Keratinocyte (primary cell): ENCODE data around the gene SEPTIN6.

Experiments used
- EZH2 ChIP-seq: IDR thresholded peaks from one replicate; pipeline ENCODE4 v1.6.1; 2012; ENCODE audit warnings: inconsistent platforms, mild to moderate bottlenecking, low read length, moderate library complexity
- TF ChIP-seq, protein P1 (sequence below), 3 experiments: IDR thresholded peaks in 1 of 3; conservative IDR thresholded peaks in 1 of 3; optimal IDR thresholded peaks in 1 of 3; 2 replicates in 2 of 3; 3 replicates in 1 of 3; pipeline versions ENCODE3 to v1.5.1; 2011; ENCODE audit warnings: low read length in 3 of 3, mild to moderate bottlenecking in 3 of 3, moderate library complexity in 2 of 3, control low read depth in 1 of 3, inconsistent platforms in 1 of 3; ENCODE audit not compliant: insufficient read depth in 2 of 3; ENCODE audit errors: extremely low read depth in 1 of 3

DNA sequence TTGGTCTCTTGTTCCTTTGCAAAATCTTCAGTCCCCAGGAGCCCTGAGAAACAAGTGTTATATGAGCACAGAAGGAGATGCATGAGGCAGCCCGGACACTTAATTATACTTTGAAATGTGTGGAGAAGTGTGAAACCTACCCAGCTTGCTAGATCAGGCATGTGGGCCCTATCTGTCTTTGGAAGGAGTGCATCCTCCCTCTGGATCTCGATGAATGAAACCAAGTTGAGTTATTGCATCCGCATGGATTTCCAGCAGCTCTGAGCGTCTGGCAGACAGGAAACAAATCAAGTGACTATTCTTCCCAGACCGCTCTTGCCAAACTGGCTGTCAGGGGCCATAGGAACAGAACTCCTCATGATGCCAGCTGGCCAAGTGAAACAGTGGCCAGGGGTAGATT lies 45.8 kb upstream of the SEPTIN6 start:
- TF ChIP-seq, protein P1, sequence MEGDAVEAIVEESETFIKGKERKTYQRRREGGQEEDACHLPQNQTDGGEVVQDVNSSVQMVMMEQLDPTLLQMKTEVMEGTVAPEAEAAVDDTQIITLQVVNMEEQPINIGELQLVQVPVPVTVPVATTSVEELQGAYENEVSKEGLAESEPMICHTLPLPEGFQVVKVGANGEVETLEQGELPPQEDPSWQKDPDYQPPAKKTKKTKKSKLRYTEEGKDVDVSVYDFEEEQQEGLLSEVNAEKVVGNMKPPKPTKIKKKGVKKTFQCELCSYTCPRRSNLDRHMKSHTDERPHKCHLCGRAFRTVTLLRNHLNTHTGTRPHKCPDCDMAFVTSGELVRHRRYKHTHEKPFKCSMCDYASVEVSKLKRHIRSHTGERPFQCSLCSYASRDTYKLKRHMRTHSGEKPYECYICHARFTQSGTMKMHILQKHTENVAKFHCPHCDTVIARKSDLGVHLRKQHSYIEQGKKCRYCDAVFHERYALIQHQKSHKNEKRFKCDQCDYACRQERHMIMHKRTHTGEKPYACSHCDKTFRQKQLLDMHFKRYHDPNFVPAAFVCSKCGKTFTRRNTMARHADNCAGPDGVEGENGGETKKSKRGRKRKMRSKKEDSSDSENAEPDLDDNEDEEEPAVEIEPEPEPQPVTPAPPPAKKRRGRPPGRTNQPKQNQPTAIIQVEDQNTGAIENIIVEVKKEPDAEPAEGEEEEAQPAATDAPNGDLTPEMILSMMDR (optimal IDR thresholded peaks at IDR 0.05 in 1 of 3, IDR thresholded peaks at IDR 0.05 in 1 of 3, conservative IDR thresholded peaks at IDR 0.05 in 1 of 3; ENCODE audit: extremely low read depth in 1 of 3, insufficient read depth in 2 of 3, low read length in 3 of 3) = no peak
- no peak for TF ChIP-seq EZH2
